Ishikawa (cell line): Measurements from ENCODE around the gene P3H4.

Experiments
- CEBPB ChIP-seq: IDR thresholded peaks from 2 replicates; pipeline ENCODE4 v1.6.1; 2012
- CREB1 ChIP-seq: IDR thresholded peaks from 2 replicates; pipeline ENCODE4 v1.6.1; 2012; ENCODE audit warnings: low read depth
- EGR1 ChIP-seq: IDR thresholded peaks from 2 replicates; pipeline ENCODE4 v1.6.1; 2012
- EP300 ChIP-seq: IDR thresholded peaks from 2 replicates; pipeline ENCODE4 v1.6.1; 2012; ENCODE audit warnings: borderline replicate concordance
- FOXM1 ChIP-seq: IDR thresholded peaks from 2 replicates; pipeline ENCODE4 v1.6.1; 2012; ENCODE audit warnings: low read depth, borderline replicate concordance
- RAD21 ChIP-seq: IDR thresholded peaks from 2 replicates; pipeline ENCODE4 v1.6.1; 2012; ENCODE audit warnings: low read depth
- TAF1 ChIP-seq: IDR thresholded peaks from 2 replicates; pipeline ENCODE4 v1.6.1; 2012; ENCODE audit warnings: low read depth, mild to moderate bottlenecking
- YY1 ChIP-seq: IDR thresholded peaks from 2 replicates; pipeline ENCODE4 v1.6.1; 2012; ENCODE audit warnings: low read depth
- TF ChIP-seq, protein P1 (sequence below): IDR thresholded peaks from 2 replicates; pipeline ENCODE4 v1.6.1; 2012; ENCODE audit warnings: low read depth, mild to moderate bottlenecking

DNA sequence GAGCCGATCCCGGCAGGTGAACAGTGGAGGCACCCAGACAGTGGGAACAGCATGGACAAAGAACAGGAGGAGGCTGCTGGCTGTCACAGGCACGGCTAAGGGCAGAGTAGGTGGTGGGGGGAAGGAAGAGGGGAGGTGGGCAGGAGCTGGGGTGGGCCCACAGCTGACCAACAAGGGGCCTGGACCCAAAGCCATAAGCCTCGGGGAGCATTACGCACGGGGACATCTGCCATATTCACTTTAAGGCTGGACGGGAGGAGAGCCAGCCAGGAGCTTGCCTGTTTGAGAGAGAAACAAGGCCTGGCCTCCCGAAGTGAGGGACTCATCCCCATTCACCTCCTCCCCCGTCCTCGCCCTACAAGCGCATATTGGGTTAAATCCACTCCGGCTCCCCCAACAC lies 57.7 kb downstream of the P3H4 start:
- TF ChIP-seq CREB1: no peak
- TF ChIP-seq CEBPB: no peak
- TF ChIP-seq YY1: no peak
- TF ChIP-seq, protein P1, sequence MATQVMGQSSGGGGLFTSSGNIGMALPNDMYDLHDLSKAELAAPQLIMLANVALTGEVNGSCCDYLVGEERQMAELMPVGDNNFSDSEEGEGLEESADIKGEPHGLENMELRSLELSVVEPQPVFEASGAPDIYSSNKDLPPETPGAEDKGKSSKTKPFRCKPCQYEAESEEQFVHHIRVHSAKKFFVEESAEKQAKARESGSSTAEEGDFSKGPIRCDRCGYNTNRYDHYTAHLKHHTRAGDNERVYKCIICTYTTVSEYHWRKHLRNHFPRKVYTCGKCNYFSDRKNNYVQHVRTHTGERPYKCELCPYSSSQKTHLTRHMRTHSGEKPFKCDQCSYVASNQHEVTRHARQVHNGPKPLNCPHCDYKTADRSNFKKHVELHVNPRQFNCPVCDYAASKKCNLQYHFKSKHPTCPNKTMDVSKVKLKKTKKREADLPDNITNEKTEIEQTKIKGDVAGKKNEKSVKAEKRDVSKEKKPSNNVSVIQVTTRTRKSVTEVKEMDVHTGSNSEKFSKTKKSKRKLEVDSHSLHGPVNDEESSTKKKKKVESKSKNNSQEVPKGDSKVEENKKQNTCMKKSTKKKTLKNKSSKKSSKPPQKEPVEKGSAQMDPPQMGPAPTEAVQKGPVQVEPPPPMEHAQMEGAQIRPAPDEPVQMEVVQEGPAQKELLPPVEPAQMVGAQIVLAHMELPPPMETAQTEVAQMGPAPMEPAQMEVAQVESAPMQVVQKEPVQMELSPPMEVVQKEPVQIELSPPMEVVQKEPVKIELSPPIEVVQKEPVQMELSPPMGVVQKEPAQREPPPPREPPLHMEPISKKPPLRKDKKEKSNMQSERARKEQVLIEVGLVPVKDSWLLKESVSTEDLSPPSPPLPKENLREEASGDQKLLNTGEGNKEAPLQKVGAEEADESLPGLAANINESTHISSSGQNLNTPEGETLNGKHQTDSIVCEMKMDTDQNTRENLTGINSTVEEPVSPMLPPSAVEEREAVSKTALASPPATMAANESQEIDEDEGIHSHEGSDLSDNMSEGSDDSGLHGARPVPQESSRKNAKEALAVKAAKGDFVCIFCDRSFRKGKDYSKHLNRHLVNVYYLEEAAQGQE: no peak
- no peak for TF ChIP-seq FOXM1
- no peak for TF ChIP-seq EP300
- no peak for TF ChIP-seq TAF1
- TF ChIP-seq RAD21: no peak
- TF ChIP-seq EGR1: no peak
